Fibroblast of skin of scalp (primary cell): ENCODE data around the gene TMEM39A.

Experiments
- DNase-seq: peaks from one replicate; pipeline ENCODE4 v3.0.0-alpha.2; 2013

TMEM39A gene

DNA sequence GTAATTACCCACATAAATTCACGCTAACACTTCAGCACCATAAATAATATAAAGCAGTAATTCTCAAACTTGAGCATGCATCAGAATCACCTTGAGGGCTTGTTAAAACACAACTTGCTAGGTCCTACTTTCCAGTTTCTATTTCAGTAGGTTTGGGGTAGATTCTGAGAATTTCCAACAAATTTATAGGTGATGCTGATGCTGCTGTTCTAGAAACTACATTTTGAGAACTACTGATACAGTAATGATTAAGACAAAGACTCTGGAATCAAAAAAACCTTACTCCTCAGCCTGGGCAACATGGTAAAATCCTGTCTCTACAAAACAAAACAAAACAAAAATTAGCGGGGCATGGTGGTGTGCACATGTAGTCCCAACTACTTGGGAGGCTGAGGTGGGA, 18.8 kb downstream of the TMEM39A start:
- DNase-seq = no peak

DNA sequence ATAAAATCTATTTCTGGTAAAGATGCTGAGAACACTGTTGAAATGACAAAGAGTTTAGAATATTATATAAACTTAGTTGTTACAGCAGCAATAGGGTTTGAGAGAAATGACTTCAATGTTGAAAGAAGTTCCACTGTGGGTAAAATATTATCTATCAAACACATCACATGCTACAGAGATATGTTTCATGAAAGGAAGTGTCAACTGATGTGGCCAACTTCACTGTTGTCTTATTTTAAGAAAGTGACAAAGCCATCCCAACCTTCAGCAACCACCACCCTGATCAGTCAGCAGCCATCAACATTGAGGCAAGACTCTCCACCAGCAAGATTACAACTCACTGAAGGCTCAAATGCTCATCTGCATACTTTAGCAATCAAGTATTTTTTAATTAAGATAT, 20.2 kb downstream of the TMEM39A start:
- no peak for DNase-seq

DNA sequence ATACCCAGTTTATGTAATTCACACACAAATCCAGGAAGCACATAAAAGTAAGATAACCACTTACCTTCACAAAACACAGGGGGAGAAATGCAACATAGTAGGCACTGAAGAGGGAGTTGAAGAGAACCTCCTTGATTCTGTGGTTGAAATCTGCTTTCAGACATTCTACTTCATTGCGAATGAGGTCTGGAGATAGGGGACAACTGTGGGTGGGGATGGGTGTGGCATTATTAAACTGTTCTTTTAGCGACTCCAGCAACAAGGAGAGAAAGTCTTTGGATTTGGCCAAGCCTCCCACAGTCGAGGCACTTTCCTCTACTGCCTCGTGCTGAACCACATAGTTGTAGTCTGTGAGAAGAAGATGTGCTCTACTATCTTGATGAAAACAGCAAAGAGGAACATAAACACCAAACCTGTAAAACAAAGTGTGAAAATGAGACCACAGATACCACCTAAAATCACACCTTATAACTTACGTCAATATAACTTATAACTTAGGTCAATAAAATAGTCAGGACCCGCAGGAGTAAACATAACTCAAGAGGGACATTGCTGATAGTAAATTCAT, 25.6 kb downstream of the TMEM39A start:
- no peak for DNase-seq

DNA sequence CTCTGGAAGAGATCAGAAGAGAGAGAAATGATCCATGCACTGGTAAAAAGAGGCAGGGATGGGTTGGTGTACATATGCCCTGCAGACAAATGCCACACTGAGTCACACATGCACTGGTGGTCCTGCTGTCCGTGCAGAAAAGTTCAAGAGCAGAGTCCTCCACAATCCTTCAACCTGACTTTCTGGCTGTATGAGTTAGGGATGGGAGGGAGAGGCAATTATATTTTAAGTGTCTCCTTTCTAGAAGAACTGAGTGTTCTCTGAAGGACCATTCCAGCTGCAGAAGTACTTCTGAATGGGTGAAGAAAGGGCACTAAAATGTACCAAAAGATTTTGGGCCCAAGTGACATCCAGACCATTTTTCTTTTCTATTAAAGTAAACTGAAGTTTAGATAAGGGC, 26.4 kb downstream of the TMEM39A start:
- DNase-seq = no peak

DNA sequence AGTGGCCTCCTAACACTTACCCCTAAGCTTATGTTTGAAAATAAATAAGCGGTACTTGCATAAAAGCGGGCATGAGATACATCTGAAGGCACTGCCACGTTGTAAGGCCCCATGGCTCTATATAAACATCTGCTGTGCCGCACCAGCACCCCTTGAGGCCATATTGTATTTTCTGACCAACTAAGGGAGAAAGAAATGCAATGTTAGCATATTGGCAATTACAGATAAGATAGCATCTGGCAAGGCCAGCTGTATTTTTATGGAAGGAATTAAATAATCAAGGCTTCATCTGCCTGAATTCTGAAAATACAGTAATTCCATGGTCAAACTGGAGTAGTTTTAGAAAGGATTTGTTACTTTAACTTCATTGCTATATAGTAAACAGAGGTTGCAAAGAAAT, 28.7 kb downstream of the TMEM39A start:
- DNase-seq = no peak

DNA sequence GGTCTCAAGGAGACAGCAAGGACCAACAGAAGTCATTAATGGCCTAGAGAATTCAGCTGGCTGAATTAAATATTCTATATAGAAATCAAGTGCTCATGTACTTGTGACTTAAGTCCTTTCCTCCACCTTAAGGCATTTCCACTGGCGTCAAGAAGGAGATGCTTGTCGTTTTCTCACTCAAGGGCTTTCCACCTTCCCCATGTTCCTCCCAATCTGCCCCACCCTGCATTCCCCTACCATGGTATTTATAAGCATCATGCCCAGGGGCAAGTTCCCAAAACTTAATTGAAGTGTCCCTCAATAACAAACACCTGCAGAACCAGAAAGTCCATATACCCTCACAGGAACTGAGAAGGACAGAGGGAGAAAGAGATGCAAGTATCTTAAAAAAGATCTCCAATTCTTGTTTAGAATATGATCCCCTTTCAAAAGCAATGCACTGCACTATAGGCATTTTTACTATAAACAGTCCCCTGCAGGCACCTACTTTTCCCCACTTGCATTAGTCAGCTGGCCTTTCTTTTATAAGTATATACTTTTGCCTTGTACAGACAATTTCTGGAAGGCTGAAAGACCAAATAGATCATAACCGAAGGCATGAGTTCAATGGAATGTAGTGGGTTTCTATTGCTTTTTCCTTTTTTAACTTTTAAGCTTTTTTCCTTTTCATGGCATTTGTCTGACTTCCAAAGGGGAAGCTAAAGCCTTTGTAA, 29.6 kb downstream of the TMEM39A start:
- no peak for DNase-seq

DNA sequence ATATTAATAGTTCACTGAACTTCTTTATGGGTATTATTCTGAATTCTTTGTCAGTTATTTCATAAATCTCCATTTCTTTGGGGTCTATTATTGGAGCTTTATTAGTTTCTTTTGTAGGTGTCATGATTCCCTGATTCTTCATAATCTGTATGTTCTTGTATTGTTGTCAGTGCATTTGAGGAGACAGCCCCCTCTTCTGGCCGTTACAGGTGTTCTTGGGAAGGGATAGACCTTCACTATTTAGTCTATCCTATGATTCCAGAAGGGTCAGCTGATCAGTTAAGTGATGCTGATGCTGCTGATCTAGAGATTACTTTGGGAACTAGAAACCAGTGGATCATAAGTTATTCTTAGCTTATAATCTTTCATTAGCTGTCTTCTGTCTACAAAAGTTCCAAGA, 34.9 kb downstream of the TMEM39A start:
- no peak for DNase-seq

DNA sequence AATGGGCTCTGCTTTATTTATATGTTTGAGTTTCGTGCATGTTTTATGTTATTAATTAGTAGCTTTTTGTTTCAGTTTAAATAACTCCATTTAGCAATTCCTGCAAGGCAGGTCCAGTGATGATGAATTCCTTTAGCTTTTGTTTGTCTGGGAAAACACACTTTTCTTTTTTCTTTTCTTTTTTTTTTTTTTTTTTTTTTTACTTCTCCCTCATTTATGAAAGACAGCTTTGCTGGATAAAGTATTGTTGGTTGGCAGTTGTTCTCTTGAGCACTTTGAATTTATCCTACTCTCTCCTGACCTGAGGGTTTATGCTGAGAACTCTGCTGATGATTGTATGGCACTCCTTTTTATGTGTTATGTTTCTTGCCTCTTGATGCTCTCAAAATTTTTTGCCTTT, 35.7 kb downstream of the TMEM39A start:
- DNase-seq = no peak

DNA sequence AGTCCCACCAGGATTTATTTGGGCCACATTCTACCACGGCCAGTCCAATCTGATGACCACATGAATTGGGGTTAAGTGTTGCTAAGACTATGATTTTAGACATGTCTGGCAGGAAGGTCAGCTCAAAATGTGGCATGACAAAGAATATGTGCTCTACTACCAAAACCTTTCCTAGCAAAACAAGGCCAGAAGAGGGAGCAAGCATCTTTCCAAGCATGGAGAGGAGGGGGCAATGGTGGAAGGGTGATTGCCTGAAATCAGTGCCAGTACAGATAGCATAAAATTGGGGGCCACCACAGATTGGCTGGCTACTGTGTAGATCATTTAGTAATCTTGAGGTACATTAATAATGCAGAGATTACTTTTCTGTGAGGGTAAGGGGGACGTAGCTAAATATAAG, 43.2 kb downstream of the TMEM39A start:
- DNase-seq = no peak

DNA sequence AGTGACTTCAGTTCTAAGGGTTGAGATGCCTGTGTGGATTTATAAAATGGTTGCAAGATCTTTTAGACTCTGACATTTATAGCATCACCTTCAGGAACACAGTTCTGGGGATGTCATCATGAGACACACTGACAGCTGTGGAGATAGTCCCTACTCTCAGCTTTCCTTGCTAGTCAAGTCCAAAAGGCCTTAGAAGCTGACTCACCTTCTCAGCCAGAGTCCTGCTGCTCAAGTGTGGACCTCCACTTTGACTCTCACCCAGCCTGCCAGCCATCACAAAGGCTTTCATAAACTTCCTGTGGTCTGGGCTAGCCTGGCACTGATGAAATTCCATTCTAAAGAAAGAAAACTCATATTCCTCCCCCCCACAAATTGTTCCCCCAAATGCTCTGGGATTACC, 44.8 kb downstream of the TMEM39A start:
- peak; percentile 9 for DNase-seq

DNA sequence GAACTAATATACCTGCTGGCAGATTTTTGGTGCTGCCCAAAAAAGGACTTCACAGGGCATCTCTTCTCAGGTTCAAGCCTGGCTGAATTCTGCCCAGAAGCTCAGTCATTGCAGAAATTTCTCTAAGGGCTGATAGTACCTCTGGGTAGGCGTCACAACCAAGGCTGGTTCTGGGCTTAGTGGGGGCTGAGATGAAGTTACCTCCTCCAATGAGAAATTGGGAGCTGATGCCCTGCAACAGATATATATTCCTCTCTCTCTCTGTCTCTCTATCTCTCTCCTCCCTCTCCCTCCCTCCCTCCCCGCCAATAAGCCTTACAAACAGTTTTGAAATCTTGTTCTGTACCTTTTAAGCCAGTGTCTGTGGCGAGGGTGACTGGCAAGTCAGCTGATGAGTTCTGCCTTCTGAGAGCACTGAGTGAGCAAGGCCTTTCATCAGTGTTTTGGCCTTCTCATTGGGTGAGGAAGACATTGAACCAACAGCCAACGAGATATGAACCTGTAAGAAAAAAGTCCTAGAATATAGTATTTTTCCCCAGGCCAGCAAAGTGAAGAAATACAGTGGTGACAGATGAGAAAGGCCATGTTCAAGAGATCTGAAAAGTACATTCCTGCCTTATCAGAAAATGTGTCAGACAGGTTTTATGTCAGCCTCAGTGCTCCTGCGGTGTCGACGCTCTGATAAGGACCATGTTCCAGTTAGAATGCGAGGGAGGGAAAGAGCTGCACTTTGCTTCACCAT, 45.5 kb downstream of the TMEM39A start:
- no peak for DNase-seq

DNA sequence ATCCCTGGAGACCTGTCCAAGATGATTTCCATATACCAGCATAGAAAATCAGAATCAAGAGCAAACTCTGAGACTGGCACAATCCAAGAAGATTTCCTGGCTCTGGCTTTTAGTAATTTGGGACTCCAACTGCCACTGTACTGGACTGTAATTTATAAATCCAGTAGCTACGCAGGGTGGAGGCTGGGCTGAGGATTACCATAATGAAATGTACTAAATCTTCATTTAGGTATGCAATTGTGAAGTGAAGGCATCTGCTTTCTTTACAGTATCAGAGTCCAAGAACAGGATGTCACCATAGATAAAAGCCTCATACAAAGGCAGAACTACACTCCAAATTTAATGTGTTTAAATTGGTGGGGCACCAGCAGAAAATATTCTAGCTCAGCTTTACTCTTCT, 46.5 kb downstream of the TMEM39A start:
- DNase-seq = no peak

DNA sequence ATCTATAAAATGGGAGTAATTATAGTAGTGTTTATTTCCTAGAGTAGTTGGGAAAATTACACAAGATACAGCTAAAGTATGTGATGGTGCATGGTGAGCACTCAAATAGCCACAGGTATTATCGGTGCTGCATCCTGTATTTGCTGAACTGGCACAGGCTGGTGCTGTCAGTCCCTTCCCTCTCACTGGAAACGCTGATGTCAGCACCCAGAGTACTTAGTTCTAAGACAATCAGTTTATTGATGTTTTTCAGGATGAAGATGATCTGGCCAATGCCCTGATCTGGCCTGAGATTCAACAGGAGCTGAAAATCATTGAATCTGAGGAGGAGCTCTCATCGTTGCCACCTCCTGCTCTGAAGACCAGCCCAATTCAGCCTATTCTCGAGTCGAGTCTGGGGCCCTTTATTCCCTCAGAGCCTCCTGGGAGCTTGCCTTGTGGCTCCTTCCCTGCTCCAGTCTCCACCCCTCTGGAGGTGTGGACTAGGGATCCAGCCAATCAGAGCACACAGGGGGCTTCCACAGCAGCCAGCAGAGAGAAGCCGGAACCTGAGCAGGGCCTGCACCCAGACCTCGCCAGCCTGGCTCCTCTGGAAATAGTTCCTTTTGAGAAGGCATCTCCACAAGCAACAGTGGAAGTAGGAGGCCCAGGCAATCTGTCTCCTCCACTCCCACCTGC, 49.7 kb downstream of the TMEM39A start:
- DNase-seq = no peak

DNA sequence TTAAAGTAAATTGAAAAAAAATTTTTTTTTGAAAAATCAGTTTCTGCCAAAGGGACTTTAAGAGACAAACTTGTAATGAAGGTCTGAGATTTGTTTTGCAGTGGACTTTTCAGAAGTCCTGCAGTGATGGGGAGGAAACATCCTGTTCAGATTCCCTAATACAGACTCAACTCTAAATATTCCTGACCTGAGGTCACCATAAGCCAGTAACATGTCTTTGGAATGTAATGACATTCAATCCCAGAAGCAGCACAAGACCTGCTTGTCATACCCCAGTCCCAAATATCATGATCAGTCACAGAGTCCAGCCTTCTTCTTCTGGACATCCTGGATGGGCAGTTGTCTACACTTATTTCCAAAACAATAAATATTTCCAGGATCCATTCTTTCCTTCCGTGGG, 53.6 kb downstream of the TMEM39A start:
- DNase-seq = no peak

DNA sequence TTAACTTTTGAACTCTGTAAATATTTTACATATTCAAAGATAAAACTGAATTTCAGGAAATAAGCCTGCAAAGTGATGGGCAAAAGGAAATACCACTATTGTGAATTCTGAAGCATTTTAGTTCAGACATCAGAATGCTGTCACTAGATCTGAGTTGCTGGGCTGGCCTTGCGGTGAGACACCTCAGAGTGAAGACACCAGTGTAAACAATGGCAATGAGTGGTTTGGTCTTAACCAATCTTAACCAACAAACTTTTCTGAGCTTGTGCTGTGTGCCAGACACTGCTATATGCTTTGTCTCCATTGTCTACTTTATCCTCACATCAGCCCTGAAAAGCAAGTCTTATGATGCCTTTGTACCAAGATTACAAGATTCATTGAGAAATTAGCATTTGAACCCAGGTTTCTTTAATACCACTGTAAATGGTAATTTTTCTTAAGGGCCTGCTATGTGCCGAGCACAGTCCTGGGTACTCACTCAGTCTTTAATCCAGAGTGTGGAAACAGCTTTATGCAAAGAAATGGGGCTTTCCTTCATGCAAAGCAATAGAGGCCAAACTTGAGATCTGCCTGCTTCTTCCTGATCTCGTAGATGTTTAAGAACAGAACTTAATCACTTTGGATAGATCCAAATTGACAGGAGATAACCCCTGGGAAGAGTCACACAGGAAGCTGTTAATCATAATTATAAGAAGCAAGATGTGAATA, 55.0 kb downstream of the TMEM39A start:
- no peak for DNase-seq

DNA sequence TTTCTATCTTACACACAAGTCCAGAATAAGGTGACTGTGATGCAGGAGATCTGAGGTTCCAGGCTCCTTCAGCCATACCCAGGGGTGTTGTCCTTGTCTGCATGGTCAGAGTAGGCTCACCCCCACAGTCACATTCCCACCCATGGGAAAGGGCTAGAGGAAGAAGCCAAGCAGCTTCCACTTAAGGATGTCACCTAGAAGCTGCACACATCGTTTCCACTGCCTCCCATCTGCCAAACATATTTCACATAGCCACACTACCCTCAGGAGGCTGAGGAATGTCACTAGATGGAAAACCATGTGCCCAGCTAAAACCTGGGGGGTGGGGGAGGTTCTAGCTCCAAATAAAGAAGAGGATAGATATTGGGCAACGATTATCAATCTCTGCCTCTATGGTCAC, 58.1 kb downstream of the TMEM39A start:
- peak; percentile 18 for DNase-seq

DNA sequence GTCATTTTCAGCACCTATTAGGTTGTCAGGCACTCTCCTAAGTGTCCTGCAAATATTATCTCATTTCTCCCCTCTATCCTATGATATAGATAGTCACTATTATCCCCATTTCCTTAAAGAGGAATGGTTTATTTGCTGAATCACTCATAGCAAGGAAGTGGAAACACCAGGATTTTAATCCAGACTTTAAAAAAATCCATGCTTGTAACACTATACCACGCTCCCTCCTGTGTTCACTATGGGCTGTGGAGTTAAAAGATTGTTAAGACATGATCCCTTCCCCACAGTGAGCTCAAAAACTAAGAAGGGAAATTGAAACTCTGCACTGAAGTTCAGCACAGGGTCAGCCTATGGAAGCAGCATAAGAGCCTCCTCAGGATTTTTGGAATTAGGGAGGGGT, 60.2 kb downstream of the TMEM39A start:
- DNase-seq = peak; percentile 13

DNA sequence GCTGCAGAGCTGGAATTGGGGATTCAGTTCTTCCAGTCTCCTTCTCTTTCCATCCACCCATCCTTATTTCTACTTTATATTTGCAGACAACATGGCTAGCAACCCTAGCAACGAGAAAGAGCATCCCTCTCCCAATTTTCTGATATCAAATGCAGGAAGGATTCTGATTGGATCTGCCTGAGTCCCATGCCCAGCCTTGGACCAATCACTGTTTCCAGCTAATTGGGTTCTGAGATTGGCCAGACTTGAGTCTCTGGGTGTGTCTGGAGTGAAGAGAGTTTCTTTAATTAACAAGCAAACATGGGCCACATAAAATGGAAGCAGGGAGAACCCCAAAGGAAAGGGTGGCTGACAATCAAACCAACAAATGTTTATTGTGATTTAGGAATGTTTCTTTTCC, 60.6 kb downstream of the TMEM39A start:
- DNase-seq = no peak

DNA sequence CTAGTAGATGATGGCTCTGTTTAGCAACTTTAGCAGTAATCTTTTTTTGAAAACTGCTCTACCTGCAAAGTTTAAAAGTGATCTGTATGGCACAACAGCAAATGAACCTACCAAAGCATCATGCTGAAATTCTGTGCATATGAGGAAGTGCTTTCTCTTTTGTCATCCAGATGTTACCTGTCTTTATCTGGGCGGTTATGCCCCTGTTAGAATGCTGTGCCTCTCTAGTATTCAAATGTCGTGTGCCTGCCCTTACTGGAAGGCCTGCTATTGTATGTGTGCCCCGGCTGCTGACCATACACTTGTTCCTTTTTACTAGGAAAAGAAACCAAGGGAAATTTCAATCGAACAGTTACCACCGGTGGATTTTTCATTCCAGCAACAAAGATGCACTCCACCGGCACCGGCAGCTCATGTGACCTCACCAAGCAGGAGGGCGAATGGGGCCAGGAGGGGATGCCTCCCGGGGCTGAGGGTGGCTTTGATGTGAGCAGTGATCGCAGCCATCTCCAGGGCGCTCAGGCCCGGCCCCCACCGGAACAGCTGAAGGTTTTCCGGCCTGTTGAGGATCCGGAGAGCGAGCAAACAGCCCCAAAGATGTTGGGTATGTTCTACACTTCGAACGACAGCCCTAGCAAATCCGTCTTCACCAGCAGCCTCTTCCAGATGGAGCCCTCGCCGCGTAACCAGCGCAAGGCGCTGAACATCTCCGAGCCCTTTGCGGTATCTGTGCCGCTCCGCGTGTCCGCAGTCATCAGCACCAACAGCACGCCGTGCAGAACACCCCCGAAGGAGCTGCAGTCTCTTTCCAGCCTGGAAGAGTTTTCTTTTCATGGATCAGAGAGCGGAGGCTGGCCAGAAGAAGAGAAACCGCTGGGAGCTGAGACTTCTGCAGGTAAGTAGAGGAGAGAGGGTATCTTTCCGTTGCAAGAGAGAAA, 61.6 kb downstream of the TMEM39A start:
- no peak for DNase-seq

DNA sequence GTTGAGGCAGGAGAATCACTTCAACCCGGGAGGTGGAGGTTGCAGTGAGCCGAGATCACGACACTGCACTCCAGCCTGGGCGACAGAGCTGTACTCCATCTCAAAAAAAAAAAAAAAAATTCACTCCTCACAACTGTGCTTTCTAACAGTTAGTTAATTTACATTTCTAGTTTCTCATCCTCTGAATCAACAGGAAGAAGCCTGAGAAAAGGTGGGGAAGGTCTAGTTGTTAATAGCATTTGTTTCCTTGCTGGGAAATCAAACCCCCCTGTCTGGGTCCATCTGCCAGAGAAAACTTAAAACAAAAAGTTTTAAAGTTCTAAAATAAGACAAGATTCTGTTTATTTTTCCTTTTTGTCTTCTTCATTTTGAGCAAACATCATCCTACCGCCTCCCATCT, 62.3 kb downstream of the TMEM39A start:
- DNase-seq = no peak

DNA sequence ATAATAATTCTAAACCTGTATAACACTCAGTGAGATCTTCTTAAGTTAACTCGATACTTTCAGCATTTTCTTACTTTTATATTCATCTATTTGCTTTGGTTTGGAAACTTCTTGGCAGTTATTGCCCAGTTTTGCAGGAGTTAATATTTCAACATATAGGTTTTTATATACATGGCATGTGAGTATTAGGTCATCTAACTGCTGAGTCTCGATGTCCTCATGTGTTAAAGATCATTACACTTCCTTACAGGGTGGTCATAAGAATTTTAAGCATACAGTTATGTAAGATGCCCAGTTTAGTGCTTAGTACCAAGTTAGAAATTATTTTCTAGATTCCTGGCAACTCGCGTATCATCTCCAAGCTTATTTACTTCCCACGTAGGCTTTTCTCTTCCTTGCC, 62.9 kb downstream of the TMEM39A start:
- DNase-seq = no peak

DNA sequence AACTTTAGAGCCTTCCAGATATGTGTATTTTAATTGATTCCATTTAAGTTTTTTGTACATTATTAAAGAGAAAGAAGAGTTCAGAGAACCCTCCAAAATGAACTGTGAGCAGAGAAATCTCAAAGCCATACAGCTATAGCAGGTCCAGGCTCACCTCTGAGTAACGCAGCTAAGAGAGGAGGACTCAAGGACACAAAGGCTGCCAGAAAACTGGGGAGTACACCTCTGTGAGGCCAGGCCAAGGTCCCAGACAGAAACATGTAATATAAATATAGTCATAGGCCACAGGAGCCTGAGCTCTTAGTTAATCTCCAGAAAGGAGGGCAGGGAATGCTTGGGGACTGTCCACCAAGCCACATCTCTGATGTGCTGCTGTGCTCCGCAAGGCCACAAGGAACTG, 66.5 kb downstream of the TMEM39A start:
- DNase-seq = no peak
